ENCODE data around the gene HP1BP3.

The HP1BP3 gene

GRCh38 chr1:20710469-20711284 is 76.4 kb downstream of the HP1BP3 start:
- no peak for DNase-seq

DNA sequence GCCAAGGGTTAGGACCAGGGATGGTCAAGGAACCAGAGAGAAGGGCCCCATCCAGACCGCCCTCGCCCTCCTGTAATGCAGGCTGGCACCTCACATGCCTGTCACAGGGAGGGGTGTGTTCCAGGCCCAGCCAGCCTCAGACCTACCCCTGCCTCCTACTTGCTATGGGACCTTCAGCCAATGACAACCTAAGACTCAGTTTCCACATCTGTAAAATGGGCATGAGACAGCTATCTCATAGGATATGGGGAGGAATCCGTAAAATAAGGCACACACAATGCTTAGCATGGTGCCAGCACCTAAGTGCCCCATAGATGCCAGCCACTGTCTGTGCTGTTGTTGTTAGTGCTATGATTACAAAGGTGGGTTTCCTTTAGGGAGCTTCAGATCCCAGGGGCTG is 77.2 kb downstream of the HP1BP3 start:
- no peak for DNase-seq

DNA sequence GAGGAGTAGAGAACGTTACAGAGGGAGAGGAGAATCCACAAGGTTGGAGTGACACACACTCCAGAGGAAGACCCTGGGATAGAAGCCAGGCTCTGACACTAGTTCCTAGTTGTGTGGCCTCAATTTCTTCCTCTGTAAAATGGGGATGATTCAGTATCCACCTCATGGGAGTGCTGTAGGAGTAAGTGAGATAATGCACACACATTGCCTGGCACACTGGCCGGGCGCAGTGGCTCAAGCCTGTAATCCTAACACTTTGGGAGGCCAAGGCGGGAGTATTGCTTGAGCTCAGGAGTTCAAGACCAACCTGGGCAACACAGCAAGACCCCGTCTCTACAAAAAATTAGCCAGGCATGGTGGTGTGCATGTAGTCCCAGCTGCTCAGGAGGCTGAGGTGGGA is 78.2 kb downstream of the HP1BP3 start:
- no peak for DNase-seq

DNA sequence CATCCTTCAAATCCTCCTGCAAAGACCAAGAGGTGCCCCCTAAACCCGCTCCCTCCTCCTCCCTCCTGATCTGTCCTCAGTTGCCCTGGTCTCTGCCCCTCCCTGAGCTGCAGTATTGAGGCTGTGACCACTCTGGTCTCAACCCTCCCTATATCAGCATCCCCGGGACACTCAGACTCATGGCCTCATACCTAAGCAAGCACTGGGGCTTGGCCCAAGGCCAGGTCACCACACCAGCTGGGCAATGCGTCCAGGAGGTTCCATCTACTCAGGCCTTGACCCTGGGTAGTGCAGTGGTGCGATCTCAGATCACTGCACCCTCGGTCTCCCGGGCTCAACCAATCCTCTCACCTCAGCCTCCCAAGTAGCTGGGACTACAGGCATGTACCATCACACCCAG is 79.0 kb downstream of the HP1BP3 start:
- DNase-seq, result no peak

DNA sequence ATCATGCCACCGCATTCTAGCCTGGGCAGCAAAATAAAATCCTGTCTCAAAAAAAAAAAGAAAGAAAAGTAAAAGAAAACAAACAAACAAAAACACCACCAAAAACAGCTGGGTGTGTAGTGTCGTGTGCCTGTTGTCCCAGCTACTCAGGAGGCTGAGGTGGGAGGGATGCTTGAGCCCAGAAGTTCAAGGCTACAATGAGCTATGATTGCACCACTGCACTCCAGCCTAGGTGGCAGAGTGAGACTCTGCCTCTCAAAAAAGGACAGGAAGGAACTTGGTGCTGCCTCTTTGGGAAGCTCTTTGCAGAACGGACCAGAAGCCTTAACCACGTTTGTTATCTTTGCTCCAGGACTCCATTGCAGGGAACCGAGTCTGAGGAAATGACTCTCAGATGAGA is 80.3 kb downstream of the HP1BP3 start:
- no peak for DNase-seq

DNA sequence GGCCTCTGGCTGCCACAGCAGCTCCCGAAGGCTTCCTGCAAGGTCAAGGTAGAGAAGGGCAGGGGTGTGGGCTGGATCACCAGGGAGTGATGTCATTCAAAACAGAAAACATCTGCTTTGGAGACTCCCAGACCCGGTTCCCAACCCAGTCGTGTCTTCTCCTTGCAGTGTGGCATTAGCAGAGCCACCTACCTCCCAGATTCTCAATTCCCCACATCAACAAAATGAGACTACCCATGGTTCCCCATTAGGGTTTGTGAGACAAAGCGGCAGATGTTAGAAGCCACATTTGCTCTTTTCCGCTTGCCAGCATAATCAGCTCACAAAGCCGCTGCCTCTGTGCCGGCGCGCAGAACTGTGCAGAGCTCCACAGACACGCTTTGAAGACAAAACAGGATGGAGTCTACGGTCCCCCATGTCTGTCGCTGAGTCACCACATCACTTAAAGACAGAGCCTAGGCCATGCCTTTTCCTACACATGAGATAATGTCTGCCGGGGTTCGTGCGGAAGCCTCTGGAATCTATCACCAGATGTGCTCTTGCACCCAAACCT is 81.8 kb downstream of the HP1BP3 start:
- DNase-seq, result no peak

GRCh38 chr1:20704390-20705202 is 82.5 kb downstream of the HP1BP3 start:
- no peak for DNase-seq

GRCh38 chr1:20703124-20703756 is 83.9 kb downstream of the HP1BP3 start:
- no peak for DNase-seq

DNA sequence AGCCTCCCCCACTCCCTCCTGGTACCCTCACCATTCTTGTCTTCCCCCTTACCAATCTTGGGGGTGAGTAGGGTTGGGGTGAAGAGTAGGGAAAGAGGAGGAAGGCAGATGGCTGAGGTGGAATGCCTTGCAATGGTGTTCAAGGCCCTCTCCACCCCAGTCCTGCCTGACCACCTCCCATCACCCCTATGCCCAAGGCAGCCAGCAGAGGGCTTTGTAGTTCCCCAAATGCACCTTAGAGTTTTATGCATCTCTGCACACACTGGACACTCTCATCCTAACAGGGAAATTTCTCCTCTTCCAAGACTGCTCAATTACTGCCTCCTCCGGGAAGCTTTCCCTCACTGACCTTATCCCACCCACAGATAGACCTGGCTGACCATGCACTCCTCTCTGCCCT is 84.7 kb downstream of the HP1BP3 start:
- DNase-seq, result no peak

GRCh38 chr1:20701847-20702246 is 85.3 kb downstream of the HP1BP3 start:
- DNase-seq, result no peak

GRCh38 chr1:20701446-20701845 is 85.7 kb downstream of the HP1BP3 start:
- no peak for DNase-seq

GRCh38 chr1:20700636-20701215 is 86.4 kb downstream of the HP1BP3 start:
- no peak for DNase-seq

- no peak for DNase-seq
Measured at GRCh38 chr1:20699558-20699957, 87.5 kb downstream of the HP1BP3 start.

GRCh38 chr1:20698195-20698910 is 88.8 kb downstream of the HP1BP3 start:
- DNase-seq, result no peak

DNA sequence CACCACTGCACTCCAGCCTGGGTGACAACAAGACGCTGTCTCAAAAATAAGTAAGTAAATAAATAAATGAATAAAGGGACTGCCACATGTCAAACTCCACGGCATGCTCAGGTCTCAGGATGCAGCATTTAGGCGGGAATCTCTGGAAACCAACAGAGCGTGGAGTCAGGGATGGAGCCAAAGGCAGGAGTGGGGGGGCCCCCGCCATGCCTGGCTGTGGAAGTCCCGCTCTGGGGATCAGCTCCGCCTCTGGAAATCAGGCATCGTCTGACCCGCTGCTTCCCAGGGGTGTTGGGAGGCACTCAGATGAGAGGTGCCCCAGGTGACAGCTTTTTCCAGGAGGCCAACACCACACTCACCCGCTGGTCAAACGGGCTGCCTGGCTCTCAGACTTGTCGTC is 89.5 kb downstream of the HP1BP3 start:
- no peak for DNase-seq

DNA sequence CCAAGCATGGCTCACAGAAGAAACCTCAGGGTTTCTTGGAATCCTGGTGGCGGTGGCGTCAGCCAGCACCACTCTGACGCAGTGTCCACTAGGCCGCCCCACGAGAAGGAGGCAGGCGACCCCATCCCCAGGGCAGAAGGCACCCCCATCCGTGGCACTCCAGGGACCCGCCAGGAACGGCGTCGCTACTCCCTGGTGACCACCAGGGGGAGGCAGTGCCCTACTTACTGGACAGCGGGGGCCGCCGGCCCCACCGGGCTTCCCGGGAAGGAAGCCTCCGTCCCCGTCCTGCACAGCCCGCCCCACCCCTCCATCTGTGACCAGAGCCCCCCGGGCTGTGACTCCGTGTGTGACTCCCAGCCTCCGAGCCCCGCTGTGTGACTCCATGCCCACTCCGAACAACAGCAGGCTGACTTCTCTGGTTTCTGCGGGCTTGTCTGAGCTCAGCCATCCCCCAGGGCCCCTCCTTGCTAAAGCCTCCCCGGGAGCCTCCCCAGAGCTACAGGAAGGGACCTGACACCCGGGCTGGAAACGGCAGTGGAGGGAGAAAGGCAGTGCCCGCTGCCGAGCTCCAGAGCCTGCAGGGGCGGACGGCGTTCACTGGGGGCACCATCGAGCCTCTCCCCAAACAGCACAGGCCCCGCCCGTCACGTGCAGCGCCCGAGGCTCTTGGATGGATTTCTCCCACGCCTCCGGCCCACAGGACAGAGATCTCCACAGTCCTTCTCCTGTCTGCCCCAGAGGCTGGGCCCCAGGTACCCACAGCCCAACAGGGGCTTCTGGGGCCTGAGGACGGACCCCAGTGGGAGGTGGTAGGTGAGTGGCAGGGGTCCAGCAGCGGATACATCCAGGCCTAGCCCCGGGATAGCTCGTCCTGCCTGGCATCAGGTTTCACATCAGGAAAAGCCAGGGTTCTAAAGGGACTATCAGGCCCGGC is 90.4 kb downstream of the HP1BP3 start:
- peak; percentile 67 to 74 for DNase-seq

DNA sequence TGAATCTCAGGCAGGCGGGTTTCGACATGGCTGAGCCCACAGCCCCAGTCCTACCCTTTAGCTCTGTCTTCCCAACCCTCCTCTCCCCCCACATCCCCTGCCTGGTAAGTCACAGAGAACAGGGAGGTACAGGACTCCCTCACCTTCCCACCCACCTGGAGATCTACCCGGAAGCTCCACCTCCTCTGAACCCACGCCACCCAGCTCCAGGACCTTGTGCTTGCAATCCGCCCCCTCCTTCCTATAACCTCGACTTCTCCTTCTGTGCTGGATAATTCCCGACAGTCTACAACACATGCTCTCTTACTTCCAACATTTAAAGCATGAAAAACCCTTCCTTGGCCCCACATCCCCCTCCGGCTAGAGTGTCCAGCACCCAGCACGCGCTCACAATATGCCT is 91.6 kb downstream of the HP1BP3 start:
- DNase-seq, result no peak

DNA sequence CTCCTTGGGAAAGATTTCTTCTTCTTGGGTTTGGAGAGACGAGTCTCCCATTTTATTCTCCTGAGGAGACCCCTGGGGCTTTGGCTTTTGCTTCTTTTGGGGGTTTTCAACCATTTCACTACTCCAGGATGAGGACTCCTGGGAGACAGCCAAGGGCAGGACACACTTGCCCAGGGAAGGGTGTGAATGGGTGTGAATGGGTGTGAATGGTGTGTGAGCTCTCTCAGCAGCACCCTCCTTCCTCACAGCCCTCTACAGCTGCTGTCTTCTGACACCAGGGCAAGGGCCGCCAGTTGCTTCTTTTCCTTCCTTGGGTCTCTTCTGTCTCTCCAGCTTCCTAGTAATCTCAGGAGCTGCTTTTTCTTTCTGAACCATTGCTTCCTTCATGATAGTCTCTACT is 93.5 kb downstream of the HP1BP3 start:
- no peak for DNase-seq
